Gastrocnemius medialis (tissue), 4 donors: ENCODE data around the gene COA4.

Source experiments
- CTCF ChIP-seq, 5 experiments: fragments of 450-650 bp in 3 of 5; fragments of 200-600 bp in 2 of 5; sonication (generic) in 2 of 5; IDR thresholded peaks in 4 of 5; conservative IDR thresholded peaks in 1 of 5; 1 replicate in 4 of 5; 2 replicates in 1 of 5; pipeline ENCODE4 v1.5.1; 2016 to 2019; ENCODE audit warnings: antibody characterized with exemption in 5 of 5, mild to moderate bottlenecking in 3 of 5, moderate library complexity in 3 of 5
- POLR2A ChIP-seq, 2 donors: fragments of 450-650 bp; IDR thresholded peaks; one replicate each; pipeline ENCODE4 v1.6.1; 2017; ENCODE audit warnings: antibody characterized with exemption in 2 of 2, mild to moderate bottlenecking in 2 of 2, moderate library complexity in 2 of 2

DNA sequence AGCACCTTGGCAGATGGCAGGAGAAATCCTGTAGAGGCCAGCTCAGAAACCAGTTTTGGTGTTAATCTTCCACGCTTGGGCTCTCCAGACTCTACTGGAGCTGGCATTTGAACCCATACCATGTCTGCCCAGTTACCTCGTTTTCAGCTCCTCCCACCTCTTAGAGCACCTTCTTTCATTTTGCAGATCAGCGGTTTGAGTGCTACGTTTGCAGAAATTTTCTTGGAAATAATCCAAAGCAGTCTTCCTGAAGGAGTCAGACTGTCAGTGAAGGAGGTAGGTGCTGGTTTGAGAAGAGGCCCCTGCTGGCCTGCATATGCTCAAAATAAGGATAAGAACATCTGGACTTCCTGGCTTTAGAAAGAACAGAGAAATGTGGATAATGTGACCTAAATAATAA, 13.7 kb downstream of the COA4 start:
- TF ChIP-seq CTCF (IDR thresholded peaks at IDR 0.05 in 4 of 5, conservative IDR thresholded peaks at IDR 0.05 in 1 of 5) (no peak), POLR2A (IDR thresholded peaks at IDR 0.05) (no peak)
